Keratinocyte (primary cell): ENCODE data around the gene CMSS1. TPM values are rescaled to one million over a fixed set of nuclear protein-coding genes. Genes with fewer than 3 reads are reported as not detected.

Source experiments
- DNase-seq: peaks from one replicate; pipeline ENCODE4 v3.0.0-alpha.2; 2011; ENCODE audit warnings: low read depth, missing footprints, low spot score
- FAIRE-seq: peaks from 2 replicates; lab custom pipeline; 2011; peaks lifted over from hg19 to GRCh38; lab: Jason Lieb, UNC
- H2AFZ ChIP-seq: 2 replicates; pipeline ENCODE4 v1.6.0; 2012; ENCODE audit warnings: low read length, control low read depth, inconsistent platforms; ENCODE audit not compliant: control insufficient read depth
- H3K27ac ChIP-seq: 2 replicates; pipeline ENCODE4 v1.5.1; 2011; ENCODE audit warnings: low read length; ENCODE audit not compliant: control insufficient read depth, insufficient read depth
- H3K27me3 ChIP-seq: 3 replicates; pipeline ENCODE4 v1.6.0; 2011; ENCODE audit warnings: low read length; ENCODE audit not compliant: control insufficient read depth, insufficient read depth; ENCODE audit errors: extremely low read depth
- H3K36me3 ChIP-seq, 2 experiments: 2 replicates in 1 of 2; 3 replicates in 1 of 2; pipeline ENCODE4 v1.5.1; 2011; ENCODE audit warnings: low read length in 2 of 2, mild to moderate bottlenecking in 1 of 2; ENCODE audit not compliant: control insufficient read depth in 2 of 2, insufficient read depth in 2 of 2; ENCODE audit errors: extremely low read depth in 1 of 2
- H3K4me1 ChIP-seq: 3 replicates; pipeline ENCODE4 v1.5.1; 2011; ENCODE audit warnings: low read length; ENCODE audit not compliant: control insufficient read depth, insufficient read depth; ENCODE audit errors: extremely low read depth
- H3K4me2 ChIP-seq: 3 replicates; pipeline ENCODE4 v1.6.0; 2011; ENCODE audit warnings: low read depth, low read length; ENCODE audit not compliant: control insufficient read depth, insufficient read depth; ENCODE audit errors: extremely low read depth
- H3K4me3 ChIP-seq, 3 experiments: fragments of 200-600 bp in 1 of 3; sonication (generic) in 1 of 3; 2 replicates in 2 of 3; 3 replicates in 1 of 3; pipeline ENCODE4 v1.5.1; 2011 to 2016; ENCODE audit warnings: low read length in 3 of 3, mild to moderate bottlenecking in 3 of 3, control low read depth in 2 of 3, inconsistent platforms in 1 of 3, low read depth in 1 of 3, mixed read lengths in 1 of 3, mixed run types in 1 of 3, moderate library complexity in 1 of 3; ENCODE audit not compliant: control insufficient read depth in 2 of 3, insufficient read depth in 2 of 3; ENCODE audit errors: extremely low read depth in 1 of 3
- H3K79me2 ChIP-seq: 2 replicates; pipeline ENCODE4 v1.6.0; 2012; ENCODE audit warnings: low read length; ENCODE audit not compliant: control insufficient read depth, insufficient read depth
- H3K9ac ChIP-seq: 3 replicates; pipeline ENCODE4 v1.6.0; 2011; ENCODE audit warnings: low read length; ENCODE audit not compliant: control insufficient read depth, insufficient read depth; ENCODE audit errors: extremely low read depth
- H3K9me1 ChIP-seq: 3 replicates; pipeline ENCODE4 v1.6.0; 2011; ENCODE audit warnings: low read length; ENCODE audit not compliant: control insufficient read depth, insufficient read depth; ENCODE audit errors: extremely low read depth
- H3K9me3 ChIP-seq: 2 replicates; pipeline ENCODE4 v1.5.1; 2012; ENCODE audit warnings: low read depth, low read length; ENCODE audit not compliant: control insufficient read depth
- H4K20me1 ChIP-seq: 3 replicates; pipeline ENCODE4 v1.6.0; 2011; ENCODE audit warnings: low read length; ENCODE audit not compliant: control insufficient read depth, insufficient read depth; ENCODE audit errors: extremely low read depth
- EZH2 ChIP-seq: IDR thresholded peaks from one replicate; pipeline ENCODE4 v1.6.1; 2012; ENCODE audit warnings: inconsistent platforms, mild to moderate bottlenecking, low read length, moderate library complexity
- dilution Hi-C: fragments of 300-500 bp; cut with MboI; formaldehyde crosslinking; loops from one replicate; pipeline ENCODE4 v1.7.0; 2020; ENCODE audit warnings: low sequenced_read_pairs; ENCODE audit not compliant: extremely low pct_ligation_motif_present
- polyA plus RNA-seq, 5 experiments: library from polyadenylated mRNA; depleted of rRNA in 3 of 5; stranded (reverse) in 3 of 5; stranded (forward) in 1 of 5; unstranded in 1 of 5; fragments of >200 nt; gene quantifications; 1 replicate in 1 of 5; 2 replicates in 3 of 5; 3 replicates in 1 of 5; pipeline versions ENCODE4 v1.2.1 to v1.2.3, GENCODE V29; 2011 to 2012; ENCODE audit warnings: missing spikeins in 2 of 5, low read depth in 1 of 5, low replicate concordance in 1 of 5
- TF ChIP-seq, protein P1 (sequence below), 3 experiments: IDR thresholded peaks in 1 of 3; conservative IDR thresholded peaks in 1 of 3; optimal IDR thresholded peaks in 1 of 3; 2 replicates in 2 of 3; 3 replicates in 1 of 3; pipeline versions ENCODE3 to v1.5.1; 2011; ENCODE audit warnings: low read length in 3 of 3, mild to moderate bottlenecking in 3 of 3, moderate library complexity in 2 of 3, control low read depth in 1 of 3, inconsistent platforms in 1 of 3; ENCODE audit not compliant: insufficient read depth in 2 of 3; ENCODE audit errors: extremely low read depth in 1 of 3

Gene CMSS1
- polyA plus RNA-seq, 1 donor (not counting 4 experiments of a cell fraction or from before 2014, with no cell fraction given): 37.2 TPM

DNA sequence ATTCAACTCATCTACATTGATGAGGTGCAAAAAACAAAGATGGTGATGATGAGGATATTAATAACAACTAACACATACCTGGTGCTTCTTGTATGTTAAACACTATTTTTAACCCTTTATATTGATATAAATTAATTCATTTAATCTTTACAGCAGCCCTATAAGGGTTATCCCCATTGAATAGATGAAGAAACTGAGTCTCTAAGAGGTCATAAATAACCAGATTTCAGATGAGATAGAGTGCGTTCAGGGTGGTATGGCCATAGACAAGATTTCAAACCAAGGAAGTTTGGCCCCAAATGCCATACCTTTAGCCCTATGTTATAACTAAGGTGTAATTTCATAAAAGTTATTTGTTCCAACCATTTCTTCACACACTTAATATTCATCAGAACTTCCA is 82.6 kb downstream of the CMSS1 start:
- peak overlapping the region; percentile 27 for H2AFZ ChIP-seq
- dilution Hi-C loops: no loop called here
- H3K9me1 ChIP-seq: no peaks in the 10 kb centered on the region
- H3K36me3 ChIP-seq: no peaks in the 10 kb centered on the region
- H3K4me3 ChIP-seq: no peak overlapping the region
- peaks cover 49% of the 10 kb centered on the region for H3K4me1 ChIP-seq
- TF ChIP-seq EZH2: no peak
- TF ChIP-seq, protein P1, sequence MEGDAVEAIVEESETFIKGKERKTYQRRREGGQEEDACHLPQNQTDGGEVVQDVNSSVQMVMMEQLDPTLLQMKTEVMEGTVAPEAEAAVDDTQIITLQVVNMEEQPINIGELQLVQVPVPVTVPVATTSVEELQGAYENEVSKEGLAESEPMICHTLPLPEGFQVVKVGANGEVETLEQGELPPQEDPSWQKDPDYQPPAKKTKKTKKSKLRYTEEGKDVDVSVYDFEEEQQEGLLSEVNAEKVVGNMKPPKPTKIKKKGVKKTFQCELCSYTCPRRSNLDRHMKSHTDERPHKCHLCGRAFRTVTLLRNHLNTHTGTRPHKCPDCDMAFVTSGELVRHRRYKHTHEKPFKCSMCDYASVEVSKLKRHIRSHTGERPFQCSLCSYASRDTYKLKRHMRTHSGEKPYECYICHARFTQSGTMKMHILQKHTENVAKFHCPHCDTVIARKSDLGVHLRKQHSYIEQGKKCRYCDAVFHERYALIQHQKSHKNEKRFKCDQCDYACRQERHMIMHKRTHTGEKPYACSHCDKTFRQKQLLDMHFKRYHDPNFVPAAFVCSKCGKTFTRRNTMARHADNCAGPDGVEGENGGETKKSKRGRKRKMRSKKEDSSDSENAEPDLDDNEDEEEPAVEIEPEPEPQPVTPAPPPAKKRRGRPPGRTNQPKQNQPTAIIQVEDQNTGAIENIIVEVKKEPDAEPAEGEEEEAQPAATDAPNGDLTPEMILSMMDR (optimal IDR thresholded peaks at IDR 0.05 in 1 of 3, IDR thresholded peaks at IDR 0.05 in 1 of 3, conservative IDR thresholded peaks at IDR 0.05 in 1 of 3; ENCODE audit: extremely low read depth in 1 of 3, insufficient read depth in 2 of 3, low read length in 3 of 3): no peak
- DNase-seq (no peak), FAIRE-seq (no peak)
- no peaks in the 10 kb centered on the region for H3K9me3 ChIP-seq
- peak overlapping the region; percentile 97 for H3K27ac ChIP-seq
- H3K4me2 ChIP-seq: no peak overlapping the region
- H3K27me3 ChIP-seq: no peaks in the 10 kb centered on the region
- H3K9ac ChIP-seq: peak overlapping the region; percentile 64
- H4K20me1 ChIP-seq: no peaks in the 10 kb centered on the region
- H3K79me2 ChIP-seq: peaks cover 4% of the 10 kb centered on the region

DNA sequence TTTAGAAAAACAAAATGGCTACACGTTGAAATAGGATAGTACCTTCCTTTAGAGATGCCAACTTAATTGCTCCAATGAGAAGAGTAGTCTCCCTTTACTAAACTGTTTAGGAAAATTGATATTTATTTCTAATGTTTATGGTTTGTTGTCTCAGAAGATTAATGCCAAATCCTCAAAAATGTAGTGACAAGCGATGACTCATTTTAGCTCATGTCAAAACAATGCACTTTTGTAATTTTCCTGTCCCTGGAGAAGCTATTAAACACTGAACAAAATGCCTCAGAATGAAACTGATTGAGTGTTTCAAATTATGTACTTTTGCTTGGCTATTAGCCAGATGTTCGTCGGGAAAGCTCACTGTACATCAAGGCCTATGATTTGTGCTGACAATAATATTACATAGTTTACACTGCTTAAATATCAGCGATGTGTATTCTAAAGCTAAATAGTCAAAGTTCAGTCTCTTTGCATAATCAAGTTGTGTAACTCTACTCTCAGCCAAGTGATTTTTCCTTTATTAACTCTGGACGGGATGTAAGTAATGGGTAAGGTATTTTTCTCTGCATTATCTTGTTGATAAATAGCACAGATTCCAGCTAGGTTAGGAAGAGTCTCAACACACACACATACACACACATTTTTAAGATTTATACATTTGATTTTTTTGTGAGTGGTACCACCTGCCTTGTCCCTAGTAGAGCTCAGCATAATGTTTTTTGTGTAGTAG is 83.7 kb downstream of the CMSS1 start:
- no peaks in the 10 kb centered on the region for H3K9me1 ChIP-seq
- FAIRE-seq (peak; percentile 86), DNase-seq (peak; percentile 63)
- dilution Hi-C loops: no loop called here
- peak overlapping the region; percentile 81 for H3K4me2 ChIP-seq
- H4K20me1 ChIP-seq: no peaks in the 10 kb centered on the region
- H3K79me2 ChIP-seq: peaks cover 4% of the 10 kb centered on the region
- peak overlapping the region in 2 of 3 experiments; percentile 22 to 35 for H3K4me3 ChIP-seq
- peaks cover 38% of the 10 kb centered on the region for H3K4me1 ChIP-seq
- H2AFZ ChIP-seq: peak overlapping the region; percentile 49
- H3K36me3 ChIP-seq: no peaks in the 10 kb centered on the region
- H3K9me3 ChIP-seq: no peaks in the 10 kb centered on the region
- no peaks in the 10 kb centered on the region for H3K27me3 ChIP-seq
- TF ChIP-seq, protein P1 (optimal IDR thresholded peaks at IDR 0.05 in 1 of 3, IDR thresholded peaks at IDR 0.05 in 1 of 3, conservative IDR thresholded peaks at IDR 0.05 in 1 of 3; ENCODE audit: extremely low read depth in 1 of 3, insufficient read depth in 2 of 3, low read length in 3 of 3): no peak
- no peak for TF ChIP-seq EZH2
- H3K27ac ChIP-seq: peak overlapping the region; percentile 97
- H3K9ac ChIP-seq: peak overlapping the region; percentile 64
